Measurements from ENCODE around the gene CNOT11. TPM values are rescaled to one million over a fixed set of nuclear protein-coding genes. Genes with fewer than 3 reads are reported as not detected.

The CNOT11 gene
- total RNA-seq, 2 experiments from 2014 or later: 57.9 to 106 TPM

GRCh38 chr2:101300164-101300563, 47.5 kb downstream of the CNOT11 start:
- H3K4me1 Mint-ChIP-seq: peaks cover 81% of the 10 kb centered on the region
- peak; percentile 34 for DNase-seq
- H3K4me3 Mint-ChIP-seq: no peak overlapping the region
- no peaks in the 10 kb centered on the region for H3K27me3 Mint-ChIP-seq
- CTCF ChIA-PET: interaction anchor here (0.6 to 2.2 kb wide), 4 partner anchors 28 to 585 kb away, joined by 3 to 9 read pairs (median 4); no protein-coding TSS in a partner anchor
- no peaks in the 10 kb centered on the region for H3K9me3 Mint-ChIP-seq (ENCODE audit: low read depth)
- peak; percentile 31 for ATAC-seq
- intact Hi-C loops (cut with DNase I, micrococcal nuclease): no loop called here
- no peak overlapping the region for H3K27ac Mint-ChIP-seq
- peaks cover 32% of the 10 kb centered on the region for H3K36me3 Mint-ChIP-seq (ENCODE audit: low read depth)
- POLR2A ChIA-PET: no interaction called here

GRCh38 chr2:101300836-101301235, 48.1 kb downstream of the CNOT11 start:
- H3K4me3 Mint-ChIP-seq: no peak overlapping the region
- H3K4me1 Mint-ChIP-seq: peaks cover 83% of the 10 kb centered on the region
- no peak overlapping the region for H3K27ac Mint-ChIP-seq
- DNase-seq: no peak
- POLR2A ChIA-PET: no interaction called here
- CTCF ChIA-PET: interaction anchor here (1.4 to 2.2 kb wide), 2 partner anchors 29 to 42 kb away, joined by 5 to 9 read pairs; no protein-coding TSS in a partner anchor
- peaks cover 37% of the 10 kb centered on the region for H3K36me3 Mint-ChIP-seq (ENCODE audit: low read depth)
- ATAC-seq: no peak
- no peaks in the 10 kb centered on the region for H3K9me3 Mint-ChIP-seq (ENCODE audit: low read depth)
- intact Hi-C loops (cut with DNase I, micrococcal nuclease): no loop called here
- H3K27me3 Mint-ChIP-seq: no peaks in the 10 kb centered on the region

GRCh38 chr2:101302016-101302415, 49.3 kb downstream of the CNOT11 start:
- POLR2A ChIA-PET: no interaction called here
- DNase-seq (no peak), ATAC-seq (no peak)
- H3K27ac Mint-ChIP-seq: no peak overlapping the region
- peaks cover 83% of the 10 kb centered on the region for H3K4me1 Mint-ChIP-seq
- CTCF ChIA-PET: no interaction called here
- peaks cover 39% of the 10 kb centered on the region for H3K36me3 Mint-ChIP-seq (ENCODE audit: low read depth)
- H3K27me3 Mint-ChIP-seq: no peaks in the 10 kb centered on the region
- no peak overlapping the region for H3K4me3 Mint-ChIP-seq
- no peaks in the 10 kb centered on the region for H3K9me3 Mint-ChIP-seq (ENCODE audit: low read depth)
- intact Hi-C loops (cut with DNase I, micrococcal nuclease): no loop called here

- intact Hi-C loops (cut with DNase I, micrococcal nuclease): no loop called here
- DNase-seq: no peak
- Mint-ChIP-seq H3K9me3 (ENCODE audit: low read depth) (no peaks in the 10 kb centered on the region), H3K27me3 (no peaks in the 10 kb centered on the region), H3K4me1 (peaks cover 76% of the 10 kb centered on the region), H3K4me3 (no peak overlapping the region), H3K27ac (no peak overlapping the region), H3K36me3 (ENCODE audit: low read depth) (peaks cover 33% of the 10 kb centered on the region)
- ChIA-PET CTCF (interaction anchor here (0.9 to 1.4 kb wide), 2 partner anchors 29 to 105 kb away, joined by 3 to 4 read pairs; no protein-coding TSS in a partner anchor), POLR2A (interaction anchor here (0.7 kb wide), 1 partner anchor 711 kb away, joined by 3 read pairs; no protein-coding TSS in a partner anchor)
- no peak for ATAC-seq
Observed at GRCh38 chr2:101303688-101304087, 51.0 kb downstream of the CNOT11 start.

GRCh38 chr2:101305035-101305434, 52.3 kb downstream of the CNOT11 start:
- ChIA-PET POLR2A (interaction anchor here (0.6 kb wide), 1 partner anchor 53 kb away, joined by 4 read pairs; no protein-coding TSS in a partner anchor), CTCF (interaction anchor here (1.0 to 1.3 kb wide), 2 partner anchors 36 to 51 kb away, joined by 3 read pairs; no protein-coding TSS in a partner anchor)
- Mint-ChIP-seq H3K9me3 (ENCODE audit: low read depth) (no peaks in the 10 kb centered on the region), H3K27ac (peak overlapping the region; percentile 98), H3K4me1 (peaks cover 73% of the 10 kb centered on the region), H3K27me3 (no peaks in the 10 kb centered on the region), H3K4me3 (peak overlapping the region; percentile 82), H3K36me3 (ENCODE audit: low read depth) (peaks cover 28% of the 10 kb centered on the region)
- ATAC-seq (peak; percentile 39), DNase-seq (peak; percentile 20)
- intact Hi-C loops (cut with DNase I, micrococcal nuclease): loop anchor here (5.0 kb wide), 9 partner anchors 53 to 1062 kb away; partner anchors contain the start of genes CNOT11 (in 1 of the 2) and PDCL3 (in 1 of the 2)

GRCh38 chr2:101305492-101306078, 52.9 kb downstream of the CNOT11 start:
- peak overlapping the region; percentile 98 for H3K27ac Mint-ChIP-seq
- ATAC-seq (peak; percentile 7), DNase-seq (peak; percentile 21)
- ChIA-PET POLR2A (interaction anchor here (0.6 to 0.7 kb wide), 2 partner anchors 54 to 706 kb away, joined by 3 to 4 read pairs; no protein-coding TSS in a partner anchor), CTCF (interaction anchor here (1.0 to 1.3 kb wide), 2 partner anchors 35 to 51 kb away, joined by 3 read pairs; no protein-coding TSS in a partner anchor)
- no peaks in the 10 kb centered on the region for H3K9me3 Mint-ChIP-seq (ENCODE audit: low read depth)
- peaks cover 28% of the 10 kb centered on the region for H3K36me3 Mint-ChIP-seq (ENCODE audit: low read depth)
- peaks cover 74% of the 10 kb centered on the region for H3K4me1 Mint-ChIP-seq
- H3K27me3 Mint-ChIP-seq: no peaks in the 10 kb centered on the region
- intact Hi-C loops (cut with DNase I, micrococcal nuclease): loop anchor here (2.0 to 5.0 kb wide), 12 partner anchors 25 to 1062 kb away; partner anchors contain the start of genes CNOT11 (in 1 of the 2) and PDCL3 (in 1 of the 2)
- H3K4me3 Mint-ChIP-seq: peak overlapping the region; percentile 82

- Mint-ChIP-seq H3K4me1 (peaks cover 76% of the 10 kb centered on the region), H3K36me3 (ENCODE audit: low read depth) (peaks cover 27% of the 10 kb centered on the region), H3K27ac (peak overlapping the region; percentile 98), H3K9me3 (ENCODE audit: low read depth) (no peaks in the 10 kb centered on the region), H3K4me3 (peak overlapping the region; percentile 82), H3K27me3 (no peaks in the 10 kb centered on the region)
- ATAC-seq (no peak), DNase-seq (peak; percentile 39)
- POLR2A ChIA-PET: interaction anchor here (0.7 kb wide), 1 partner anchor 705 kb away, joined by 3 read pairs; no protein-coding TSS in a partner anchor
- CTCF ChIA-PET: interaction anchor here (1.3 kb wide), 1 partner anchor 52 kb away, joined by 3 read pairs; no protein-coding TSS in a partner anchor
- intact Hi-C loops (cut with DNase I, micrococcal nuclease): loop anchor here (2.0 to 5.0 kb wide), 12 partner anchors 24 to 1061 kb away; partner anchors contain the start of genes CNOT11 (in 1 of the 2) and PDCL3 (in 1 of the 2)
Observed at GRCh38 chr2:101306410-101306809, 53.7 kb downstream of the CNOT11 start.

- peak; percentile 30 for ATAC-seq
- ChIA-PET POLR2A (no interaction called here), CTCF (no interaction called here)
- Mint-ChIP-seq H3K36me3 (ENCODE audit: low read depth) (peaks cover 19% of the 10 kb centered on the region), H3K4me1 (peaks cover 73% of the 10 kb centered on the region), H3K27me3 (no peaks in the 10 kb centered on the region), H3K9me3 (ENCODE audit: low read depth) (no peaks in the 10 kb centered on the region), H3K27ac (peak overlapping the region; percentile 98), H3K4me3 (peak overlapping the region; percentile 82)
- DNase-seq: peak; percentile 53
- intact Hi-C loops (cut with DNase I, micrococcal nuclease): loop anchor here (1.0 to 5.0 kb wide), 15 partner anchors 23 to 1060 kb away; partner anchors contain the start of genes CNOT11 (in 1 of the 2), PDCL3 (in 1 of the 2) and TBC1D8 (in 1 of the 2)
Observed at GRCh38 chr2:101307503-101307902, 54.8 kb downstream of the CNOT11 start.

- Mint-ChIP-seq H3K36me3 (ENCODE audit: low read depth) (peaks cover 15% of the 10 kb centered on the region), H3K9me3 (ENCODE audit: low read depth) (no peaks in the 10 kb centered on the region), H3K27ac (peak overlapping the region; percentile 98), H3K27me3 (no peaks in the 10 kb centered on the region), H3K4me1 (peaks cover 71% of the 10 kb centered on the region), H3K4me3 (peak overlapping the region; percentile 82)
- intact Hi-C loops (cut with DNase I, micrococcal nuclease): loop anchor here (1.0 to 5.0 kb wide), 18 partner anchors 23 to 1059 kb away; partner anchors contain the start of genes CNOT11 (in 2 of the 2), PDCL3 (in 1 of the 2), RPL31 (in 1 of the 2) and TBC1D8 (in 1 of the 2)
- DNase-seq: peak; percentile 59
- ChIA-PET POLR2A (interaction anchor here (0.6 kb wide), 1 partner anchor 1076 kb away, joined by 5 read pairs; no protein-coding TSS in a partner anchor), CTCF (no interaction called here)
- ATAC-seq: no peak
Observed at GRCh38 chr2:101307950-101308431, 55.3 kb downstream of the CNOT11 start.

- Mint-ChIP-seq H3K27me3 (no peaks in the 10 kb centered on the region), H3K36me3 (ENCODE audit: low read depth) (peaks cover 15% of the 10 kb centered on the region), H3K4me3 (peak within 1 kb of the TSS; percentile 82), H3K4me1 (peaks cover 67% of the 10 kb centered on the region), H3K9me3 (ENCODE audit: low read depth) (no peaks in the 10 kb centered on the region), H3K27ac (peak within 1 kb of the TSS; percentile 98)
- CTCF ChIA-PET: interaction anchor here (0.5 to 0.7 kb wide), 2 partner anchors 15 to 1050 kb away, joined by 3 read pairs; no protein-coding TSS in a partner anchor
- POLR2A ChIA-PET: interaction anchor here (0.6 to 1.0 kb wide), 7 partner anchors 21 to 1076 kb away, joined by 3 to 5 read pairs (median 3); partner anchors contain the start of gene CNOT11
- DNase-seq: peak; percentile 94
- ATAC-seq: peak; percentile 63
- intact Hi-C loops (cut with DNase I, micrococcal nuclease): loop anchor here (1.0 to 5.0 kb wide), 12 partner anchors 56 to 1059 kb away; partner anchors contain the start of genes CNOT11 (in 2 of the 2), PDCL3 (in 1 of the 2) and RPL31 (in 1 of the 2)
Observed at GRCh38 chr2:101308432-101309210, 55.9 kb downstream of the CNOT11 start, which contains the start of gene RNF149. Gene RNF149 (minus strand): TSS chr2:101308701. CDS start chr2:101308588, 113 bp downstream.

Measured in activated CD4-positive, alpha-beta T cell treated with anti-CD3 and anti-CD28 coated beads for 36 hours (primary cell).